Measurements from ENCODE around the gene ZNF594. TPM values are rescaled to one million over a fixed set of nuclear protein-coding genes. Genes with fewer than 3 reads are reported as not detected.

ZNF594 gene
- total RNA-seq, 2 experiments from 2014 or later: 7.7 to 8.7 TPM

- ChIA-PET POLR2A (interaction anchor here (1.2 kb wide), 1 partner anchor 37 kb away, joined by 3 read pairs; no protein-coding TSS in a partner anchor), CTCF (interaction anchor here (0.7 to 1.4 kb wide), 2 partner anchors 28 to 167 kb away, joined by 3 read pairs; no protein-coding TSS in a partner anchor)
- Mint-ChIP-seq H3K36me3 (ENCODE audit: low read depth) (peaks cover 1% of the 10 kb centered on the region), H3K9me3 (no peaks in the 10 kb centered on the region), H3K27me3 (no peaks in the 10 kb centered on the region), H3K4me1 (ENCODE audit: low read depth) (peaks cover 15% of the 10 kb centered on the region), H3K27ac (no peak overlapping the region), H3K4me3 (no peak overlapping the region)
- ATAC-seq (no peak), DNase-seq (no peak)
- intact Hi-C loops (cut with micrococcal nuclease): no loop called here
- TF ChIP-seq, protein P1, sequence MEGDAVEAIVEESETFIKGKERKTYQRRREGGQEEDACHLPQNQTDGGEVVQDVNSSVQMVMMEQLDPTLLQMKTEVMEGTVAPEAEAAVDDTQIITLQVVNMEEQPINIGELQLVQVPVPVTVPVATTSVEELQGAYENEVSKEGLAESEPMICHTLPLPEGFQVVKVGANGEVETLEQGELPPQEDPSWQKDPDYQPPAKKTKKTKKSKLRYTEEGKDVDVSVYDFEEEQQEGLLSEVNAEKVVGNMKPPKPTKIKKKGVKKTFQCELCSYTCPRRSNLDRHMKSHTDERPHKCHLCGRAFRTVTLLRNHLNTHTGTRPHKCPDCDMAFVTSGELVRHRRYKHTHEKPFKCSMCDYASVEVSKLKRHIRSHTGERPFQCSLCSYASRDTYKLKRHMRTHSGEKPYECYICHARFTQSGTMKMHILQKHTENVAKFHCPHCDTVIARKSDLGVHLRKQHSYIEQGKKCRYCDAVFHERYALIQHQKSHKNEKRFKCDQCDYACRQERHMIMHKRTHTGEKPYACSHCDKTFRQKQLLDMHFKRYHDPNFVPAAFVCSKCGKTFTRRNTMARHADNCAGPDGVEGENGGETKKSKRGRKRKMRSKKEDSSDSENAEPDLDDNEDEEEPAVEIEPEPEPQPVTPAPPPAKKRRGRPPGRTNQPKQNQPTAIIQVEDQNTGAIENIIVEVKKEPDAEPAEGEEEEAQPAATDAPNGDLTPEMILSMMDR (IDR thresholded peaks at IDR 0.05): no peak
Measured at GRCh38 chr17:5210091-5210490, 18.4 kb upstream of the ZNF594 start.

DNA sequence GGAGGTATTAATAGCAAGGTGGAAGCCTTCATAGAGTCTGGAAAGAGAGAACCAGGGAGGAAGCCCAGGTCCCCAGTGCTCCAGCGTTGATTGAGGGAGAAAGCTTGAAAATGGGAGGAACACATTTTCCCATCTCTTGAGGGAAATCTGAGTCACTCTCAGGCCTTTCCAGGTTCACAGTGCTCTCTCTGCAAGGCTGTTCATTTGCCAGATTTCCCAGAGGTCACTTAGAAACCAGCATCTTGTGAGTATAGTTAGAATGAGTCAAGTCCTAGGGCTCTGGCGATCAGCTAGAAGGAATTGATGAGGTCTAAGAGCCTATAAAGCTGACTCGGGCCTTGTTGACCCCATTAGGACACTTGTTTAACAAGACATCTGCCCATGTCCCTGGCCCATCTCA, 17.7 kb upstream of the ZNF594 start:
- ChIA-PET CTCF (no interaction called here), POLR2A (no interaction called here)
- ATAC-seq (no peak), DNase-seq (no peak)
- intact Hi-C loops (cut with micrococcal nuclease): no loop called here
- TF ChIP-seq, protein P1 (IDR thresholded peaks at IDR 0.05): no peak
- Mint-ChIP-seq H3K36me3 (ENCODE audit: low read depth) (peaks cover 1% of the 10 kb centered on the region), H3K4me1 (ENCODE audit: low read depth) (peaks cover 15% of the 10 kb centered on the region), H3K9me3 (no peaks in the 10 kb centered on the region), H3K27me3 (no peaks in the 10 kb centered on the region), H3K27ac (no peak overlapping the region), H3K4me3 (no peak overlapping the region)

DNA sequence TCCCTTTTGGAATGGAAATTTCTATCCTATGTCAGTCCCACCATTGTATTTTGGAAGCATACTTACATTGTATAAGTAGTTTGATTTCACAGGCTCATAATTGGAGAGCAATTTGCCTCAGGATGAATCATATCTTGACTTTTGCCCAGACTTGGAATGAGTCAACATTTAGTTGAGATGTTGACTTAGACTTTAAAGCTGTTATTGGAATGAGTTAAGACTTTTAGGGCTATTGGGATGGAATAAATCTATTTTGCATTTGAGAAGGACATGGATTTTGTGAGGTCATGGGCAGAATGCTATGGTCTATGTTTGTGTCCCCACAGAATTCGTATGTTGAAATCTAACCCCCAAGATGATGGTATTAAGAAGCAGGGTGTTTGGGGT, 12.2 kb upstream of the ZNF594 start:
- no peaks in the 10 kb centered on the region for H3K9me3 Mint-ChIP-seq
- peaks cover 2% of the 10 kb centered on the region for H3K36me3 Mint-ChIP-seq (ENCODE audit: low read depth)
- no peak overlapping the region for H3K27ac Mint-ChIP-seq
- H3K4me1 Mint-ChIP-seq (ENCODE audit: low read depth): peaks cover 6% of the 10 kb centered on the region
- CTCF ChIA-PET: no interaction called here
- TF ChIP-seq, protein P1 (IDR thresholded peaks at IDR 0.05): no peak
- DNase-seq: no peak
- POLR2A ChIA-PET: no interaction called here
- intact Hi-C loops (cut with micrococcal nuclease): no loop called here
- ATAC-seq: peak; percentile 30
- H3K4me3 Mint-ChIP-seq: no peak overlapping the region
- H3K27me3 Mint-ChIP-seq: no peaks in the 10 kb centered on the region

DNA sequence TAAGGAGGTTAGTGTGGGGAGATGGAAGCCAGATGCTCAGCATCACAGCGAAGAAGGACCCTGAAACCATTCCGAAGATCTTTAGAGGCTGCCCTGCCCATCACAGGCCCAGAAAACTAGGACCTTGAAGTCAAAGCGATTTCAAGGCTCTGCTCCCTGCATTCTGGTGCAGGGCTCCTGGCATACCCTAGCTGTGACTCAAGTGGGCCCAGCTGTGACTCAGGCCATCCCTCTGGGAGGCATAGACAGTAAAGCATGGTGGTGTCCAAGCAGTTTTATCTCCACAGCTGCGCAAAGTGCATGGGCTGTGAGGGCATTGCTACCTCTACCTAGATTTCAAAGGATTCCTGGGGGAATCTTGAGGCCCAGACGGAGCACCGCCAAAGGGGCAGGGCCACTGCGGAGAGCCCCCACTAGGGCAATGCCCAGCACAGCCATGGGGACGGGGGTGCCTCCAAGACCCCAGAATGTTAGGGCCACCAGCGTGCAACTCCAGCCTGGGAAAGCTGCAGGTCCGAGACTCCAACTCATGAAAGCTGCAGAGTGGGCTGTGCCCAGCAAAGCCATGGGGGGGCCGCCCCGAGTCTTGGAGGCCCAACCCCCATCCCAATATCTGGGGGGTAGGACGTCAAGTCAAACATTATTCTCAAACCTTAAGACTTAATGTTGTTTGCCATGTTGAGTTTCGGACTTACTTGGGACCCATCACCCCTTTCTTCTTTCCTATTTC, 11.7 kb upstream of the ZNF594 start:
- POLR2A ChIA-PET: no interaction called here

DNA sequence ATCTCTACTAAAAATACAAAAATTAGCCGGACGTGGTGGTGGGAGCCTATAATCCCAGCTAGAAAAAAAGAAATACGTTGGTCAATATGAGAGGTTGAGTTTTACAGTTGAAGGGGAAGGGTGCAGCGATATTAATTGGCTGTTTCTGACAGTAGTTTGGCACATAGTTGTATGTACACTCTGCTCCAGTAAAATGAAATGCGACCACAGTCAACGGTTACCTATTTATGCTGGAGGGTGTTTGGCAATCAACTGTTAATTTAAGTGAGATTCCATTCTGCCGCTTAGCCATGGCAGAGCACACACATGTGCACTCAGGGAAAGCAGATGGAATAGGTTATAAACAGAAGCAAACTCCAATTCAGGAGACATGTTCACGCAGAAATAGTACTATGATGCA, 9.3 kb upstream of the ZNF594 start:
- intact Hi-C loops (cut with micrococcal nuclease): no loop called here
- Mint-ChIP-seq H3K4me3 (no peak overlapping the region), H3K27ac (no peak overlapping the region), H3K36me3 (ENCODE audit: low read depth) (peaks cover 2% of the 10 kb centered on the region), H3K9me3 (no peaks in the 10 kb centered on the region), H3K4me1 (ENCODE audit: low read depth) (peaks cover 20% of the 10 kb centered on the region), H3K27me3 (no peaks in the 10 kb centered on the region)
- no peak for DNase-seq
- no peak for ATAC-seq
- TF ChIP-seq, protein P1 (IDR thresholded peaks at IDR 0.05): no peak
- ChIA-PET POLR2A (no interaction called here), CTCF (interaction anchor here (0.8 to 2.1 kb wide), 3 partner anchors 9 to 37 kb away, joined by 3 to 7 read pairs (median 3); no protein-coding TSS in a partner anchor)

More for the DNA sequence above, 11.7 kb upstream of the ZNF594 start:
- CTCF ChIA-PET: no interaction called here
- Mint-ChIP-seq H3K4me1 (ENCODE audit: low read depth) (peaks cover 12% of the 10 kb centered on the region), H3K4me3 (no peak overlapping the region), H3K9me3 (no peaks in the 10 kb centered on the region), H3K27me3 (no peaks in the 10 kb centered on the region), H3K27ac (no peak overlapping the region), H3K36me3 (ENCODE audit: low read depth) (peaks cover 2% of the 10 kb centered on the region)
- intact Hi-C loops (cut with micrococcal nuclease): no loop called here
- DNase-seq (no peak), ATAC-seq (no peak)
- TF ChIP-seq, protein P1 (IDR thresholded peaks at IDR 0.05): no peak
